Measurements from ENCODE around the gene MS4A14.
"Not testable (repeated sequence)": the region's sequence is repeated elsewhere in the genome, so short reads cannot be mapped to it uniquely, and the experiment has no call there.

Gene MS4A14

DNA sequence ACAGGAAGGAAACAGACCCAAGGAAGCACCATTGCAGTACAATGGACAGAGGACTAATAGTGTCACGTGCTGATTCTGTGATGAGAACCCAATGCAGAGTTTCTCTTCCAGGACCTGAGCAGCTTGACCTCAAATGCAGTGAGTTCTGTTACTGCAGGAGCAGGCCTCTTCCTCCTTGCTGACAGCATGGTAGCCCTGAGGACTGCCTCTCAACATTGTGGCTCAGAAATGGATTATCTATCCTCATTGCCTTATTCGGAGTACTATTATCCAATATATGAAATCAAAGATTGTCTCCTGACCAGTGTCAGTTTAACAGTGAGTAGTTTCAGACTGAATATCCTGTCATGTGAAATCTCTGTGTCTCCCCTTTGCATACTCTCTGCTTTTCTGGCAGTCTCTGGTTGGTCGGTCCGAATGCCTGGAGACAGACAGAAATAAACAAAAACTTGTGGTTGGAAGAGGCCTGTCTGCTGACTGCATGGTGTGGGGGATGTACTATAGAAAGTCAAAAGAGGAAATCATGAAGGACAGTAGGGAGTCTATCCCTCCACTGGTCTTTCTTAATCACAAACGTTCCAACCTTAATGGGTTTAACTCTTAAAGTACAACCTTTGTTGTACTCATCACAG is 6.9 kb upstream of the MS4A14 start:
- no peak for DNase-seq (ENCODE audit: low read depth in 3 of 3)

GRCh38 chr11:60390419-60390818 is 5.8 kb upstream of the MS4A14 start:
- DNase-seq (ENCODE audit: low read depth in 3 of 3) = no peak

- no peak for DNase-seq (ENCODE audit: low read depth in 3 of 3)
These were observed 3.9 kb upstream of the MS4A14 start for GRCh38 chr11:60392361-60392760.

GRCh38 chr11:60393016-60393415 is 3.2 kb upstream of the MS4A14 start:
- DNase-seq (ENCODE audit: low read depth in 3 of 3) = no peak

DNA sequence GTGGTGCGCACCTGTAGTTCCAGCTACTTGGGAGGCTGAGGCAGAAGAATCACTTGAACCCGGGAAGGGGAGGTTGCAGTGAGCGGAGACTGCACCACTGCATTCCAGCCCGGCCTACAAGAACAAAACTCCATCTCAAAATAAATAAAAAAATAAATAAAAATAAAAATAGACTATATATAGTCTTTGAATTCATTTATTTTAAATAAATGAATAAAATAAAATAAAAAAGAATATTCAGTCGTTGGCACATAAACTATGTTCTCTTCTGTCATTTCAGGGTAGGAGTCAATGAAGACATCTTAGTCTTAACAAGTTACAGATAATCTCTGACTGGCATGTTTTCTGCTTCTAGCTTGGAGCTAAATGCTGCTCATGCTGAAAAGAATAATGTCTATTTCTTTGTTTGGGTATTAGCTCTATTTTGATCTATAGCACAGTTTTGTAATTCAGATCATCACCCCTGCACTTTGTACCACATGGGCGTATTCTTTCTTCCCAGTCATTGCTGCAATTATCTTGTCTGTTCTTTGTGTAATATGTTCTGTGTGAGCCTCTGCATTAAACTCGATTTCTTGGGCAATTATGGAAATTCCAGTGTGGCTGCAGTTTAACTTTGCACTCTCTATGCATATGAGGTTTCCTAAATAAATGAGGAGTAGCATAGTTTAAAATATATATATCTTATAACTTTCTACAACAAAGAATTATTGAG is 1.4 kb upstream of the MS4A14 start:
- DNase-seq (ENCODE audit: low read depth in 3 of 3) = no peak

DNA sequence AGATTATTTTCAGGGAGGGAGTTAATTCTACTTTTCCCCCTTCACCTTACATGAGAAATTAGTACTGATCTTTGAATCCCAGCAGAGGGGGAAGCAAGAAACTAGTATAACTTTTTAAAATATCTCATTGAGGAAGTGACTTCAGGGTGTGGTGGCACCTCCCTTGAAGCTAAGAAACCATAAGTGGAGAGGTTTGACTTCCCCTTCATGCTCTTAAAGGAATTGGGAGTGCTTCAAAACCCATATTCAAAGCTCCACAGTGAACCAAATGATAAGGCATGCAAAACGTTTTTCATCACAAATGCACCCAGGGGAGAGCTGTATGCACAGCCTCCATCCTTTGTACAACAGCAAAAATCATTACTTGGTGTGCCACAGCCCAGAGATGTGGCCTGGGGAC is 540 bp downstream of the MS4A14 start:
- DNase-seq (ENCODE audit: low read depth in 3 of 3) = no peak

- no peak for DNase-seq (ENCODE audit: low read depth in 3 of 3)
These were observed 23.8 kb downstream of the MS4A14 start for GRCh38 chr11:60420015-60420414.

GRCh38 chr11:60422609-60423008 is 26.4 kb downstream of the MS4A14 start:
- DNase-seq (ENCODE audit: low read depth in 3 of 3) = no peak

DNA sequence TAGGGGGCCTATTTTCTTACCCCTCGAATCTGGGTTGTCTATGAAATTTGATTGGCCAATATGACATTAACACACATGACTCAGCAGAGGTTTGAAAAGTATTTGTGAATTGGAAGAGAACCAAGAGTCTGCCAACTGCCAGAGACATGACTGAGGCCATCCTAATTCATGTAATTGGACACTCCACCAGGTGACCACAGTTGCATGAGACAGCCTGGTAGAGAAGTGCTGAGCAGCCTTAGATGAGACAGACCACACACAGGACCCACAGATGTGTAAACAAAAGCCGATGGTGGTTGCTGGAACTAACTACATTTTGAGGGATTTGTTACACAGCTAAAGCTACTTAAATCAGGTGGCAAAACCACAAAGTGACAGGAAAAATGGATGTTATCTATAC is 32.3 kb downstream of the MS4A14 start:
- DNase-seq (ENCODE audit: low read depth in 3 of 3) = no peak

GRCh38 chr11:60429272-60429671 is 33.0 kb downstream of the MS4A14 start, which contains the start of gene MS4A5:
Gene MS4A5, plus strand, starts transcription at chr11:60429572. Its CDS starts 103 bp downstream, at chr11:60429675.
- no peak for DNase-seq (ENCODE audit: low read depth in 3 of 3)

DNA sequence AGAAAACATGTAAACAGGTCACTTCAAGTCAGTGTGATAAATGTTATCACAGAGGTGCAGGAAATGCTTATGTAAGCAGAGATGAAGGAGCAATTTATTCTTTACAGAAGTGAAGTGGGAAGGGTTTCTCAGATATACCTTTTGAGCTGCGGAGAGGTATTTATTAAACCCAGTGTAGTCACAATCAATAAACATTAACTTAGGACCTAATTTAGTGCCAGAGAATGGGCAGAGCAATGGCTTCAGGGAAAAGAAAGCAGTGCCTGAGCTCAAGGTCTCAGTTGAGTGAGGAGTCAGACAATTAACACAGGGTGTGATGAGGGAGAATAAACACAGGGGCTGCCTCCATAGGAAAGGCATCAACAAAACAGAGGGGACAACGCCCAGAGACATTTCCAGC is 35.0 kb downstream of the MS4A14 start:
- DNase-seq (ENCODE audit: low read depth in 3 of 3) = no peak

DNA sequence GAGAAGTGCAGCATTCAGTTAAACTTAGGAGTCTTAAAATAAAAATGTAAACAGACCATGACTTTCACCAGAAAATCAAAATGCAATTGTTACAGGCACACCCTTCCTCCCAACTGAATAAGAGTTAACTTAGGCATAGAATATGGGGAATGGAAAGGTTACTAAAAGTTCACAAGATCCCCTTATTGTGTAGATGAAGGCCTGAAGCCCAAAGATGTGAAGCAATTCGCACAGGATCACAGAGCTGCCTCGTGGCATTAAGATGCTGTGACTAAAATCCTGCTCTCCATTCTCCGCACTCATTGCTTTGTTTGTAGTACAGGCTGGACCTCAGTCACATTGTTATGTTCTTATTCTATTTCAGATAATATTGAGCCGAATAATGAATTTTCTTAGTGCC is 37.1 kb downstream of the MS4A14 start:
- DNase-seq (ENCODE audit: low read depth in 3 of 3) = no peak

- DNase-seq (ENCODE audit: low read depth in 3 of 3) = no peak
These were observed 50.8 kb downstream of the MS4A14 start for GRCh38 chr11:60447070-60447469.

GRCh38 chr11:60447846-60448245 is 51.6 kb downstream of the MS4A14 start:
- no peak for DNase-seq (ENCODE audit: low read depth in 3 of 3)

DNA sequence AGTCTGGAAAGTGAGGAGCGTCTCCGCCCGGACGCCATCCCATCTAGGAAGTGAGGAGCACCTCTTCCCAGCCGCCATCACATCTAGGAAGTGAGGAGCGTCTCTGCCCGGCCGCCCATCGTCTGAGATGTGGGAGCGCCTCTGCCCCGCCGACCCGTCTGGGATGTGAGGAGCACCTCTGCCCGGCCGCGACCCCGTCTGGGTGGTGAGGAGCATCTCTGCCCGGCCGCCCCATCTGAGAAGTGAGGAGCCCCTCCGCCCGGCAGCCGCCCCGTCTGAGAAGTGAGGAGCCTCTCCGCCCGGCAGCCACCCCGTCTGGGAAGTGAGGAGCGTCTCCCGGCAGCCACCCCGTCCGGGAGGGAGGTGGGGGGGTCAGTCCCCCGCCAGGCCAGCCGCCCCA is 54.9 kb downstream of the MS4A14 start:
- DNase-seq (ENCODE audit: low read depth in 3 of 3) = not testable (repeated sequence)

- no peak for DNase-seq (ENCODE audit: low read depth in 3 of 3)
These were observed 58.0 kb downstream of the MS4A14 start for GRCh38 chr11:60454212-60454611.

DNA sequence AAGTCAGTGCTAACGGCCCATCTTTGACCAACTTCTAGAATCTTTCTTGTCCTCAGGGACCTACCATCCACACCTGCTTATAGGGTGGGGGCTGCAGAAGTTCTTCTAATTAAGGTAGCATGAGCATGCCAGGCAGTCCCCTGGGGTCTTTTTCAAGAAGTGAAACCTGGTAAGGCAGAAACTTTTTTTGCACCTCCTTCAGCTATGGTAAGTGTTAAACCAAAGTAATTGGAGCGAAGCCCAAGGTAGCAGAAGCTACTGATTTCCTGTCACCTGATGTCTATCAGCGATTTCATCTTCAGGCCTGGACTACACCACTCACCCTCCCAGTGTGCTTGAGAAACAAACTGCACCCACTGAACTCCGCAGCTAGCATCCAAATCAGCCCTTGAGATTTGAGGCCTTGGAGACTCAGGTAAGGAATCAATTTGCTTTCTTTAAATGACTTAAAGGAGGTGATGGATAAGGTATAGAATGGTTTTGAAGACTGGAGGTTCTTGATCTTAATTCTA is 59.3 kb downstream of the MS4A14 start, which contains the start of gene MS4A1:
Gene MS4A1, plus strand, starts transcription at position 317 of the 512 bp plus-strand sequence. CDS start 6,528 bp downstream, outside the sequence.
- DNase-seq (ENCODE audit: low read depth in 3 of 3) = no peak

GRCh38 chr11:60457576-60457975 is 61.3 kb downstream of the MS4A14 start:
- no peak for DNase-seq (ENCODE audit: low read depth in 3 of 3)

DNA sequence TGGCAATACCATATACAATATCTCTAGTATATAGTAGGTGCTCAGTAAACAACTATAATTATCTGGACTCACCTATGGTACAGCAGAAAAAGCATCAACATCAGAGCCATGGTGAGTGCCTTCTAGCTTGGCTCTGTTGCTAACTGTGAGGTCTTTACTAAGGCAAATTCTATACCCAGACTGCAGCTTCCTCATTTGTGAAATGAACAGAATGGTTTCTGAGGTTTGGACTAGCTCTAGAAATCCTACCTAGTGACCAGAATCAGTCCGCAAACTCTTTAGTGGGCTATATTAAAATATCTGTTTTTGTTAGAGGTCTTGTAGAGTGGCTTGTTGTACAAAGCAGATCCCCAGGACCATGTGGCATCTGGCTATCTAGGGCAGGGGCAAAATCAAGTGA is 63.1 kb downstream of the MS4A14 start:
- no peak for DNase-seq (ENCODE audit: low read depth in 3 of 3)
